Myocyte (in vitro differentiated cells): ENCODE data around the gene TRMT112. TPM values are rescaled to one million over a fixed set of nuclear protein-coding genes. Genes with fewer than 3 reads are reported as not detected.
"Not testable (repeated sequence)": the region's sequence is repeated elsewhere in the genome, so short reads cannot be mapped to it uniquely, and the experiment has no call there.

Source experiments
- DNase-seq: peaks from one replicate; pipeline ENCODE4 v3.0.0-alpha.2; 2012; ENCODE audit warnings: low read depth
- total RNA-seq: library from RNA; depleted of rRNA; stranded (reverse); fragments of >200 nt; gene quantifications from 2 replicates; pipeline ENCODE4 v1.2.3, GENCODE V29; 2014

TRMT112 gene
- total RNA-seq, 1 donor from 2014 or later: 231 TPM

DNA sequence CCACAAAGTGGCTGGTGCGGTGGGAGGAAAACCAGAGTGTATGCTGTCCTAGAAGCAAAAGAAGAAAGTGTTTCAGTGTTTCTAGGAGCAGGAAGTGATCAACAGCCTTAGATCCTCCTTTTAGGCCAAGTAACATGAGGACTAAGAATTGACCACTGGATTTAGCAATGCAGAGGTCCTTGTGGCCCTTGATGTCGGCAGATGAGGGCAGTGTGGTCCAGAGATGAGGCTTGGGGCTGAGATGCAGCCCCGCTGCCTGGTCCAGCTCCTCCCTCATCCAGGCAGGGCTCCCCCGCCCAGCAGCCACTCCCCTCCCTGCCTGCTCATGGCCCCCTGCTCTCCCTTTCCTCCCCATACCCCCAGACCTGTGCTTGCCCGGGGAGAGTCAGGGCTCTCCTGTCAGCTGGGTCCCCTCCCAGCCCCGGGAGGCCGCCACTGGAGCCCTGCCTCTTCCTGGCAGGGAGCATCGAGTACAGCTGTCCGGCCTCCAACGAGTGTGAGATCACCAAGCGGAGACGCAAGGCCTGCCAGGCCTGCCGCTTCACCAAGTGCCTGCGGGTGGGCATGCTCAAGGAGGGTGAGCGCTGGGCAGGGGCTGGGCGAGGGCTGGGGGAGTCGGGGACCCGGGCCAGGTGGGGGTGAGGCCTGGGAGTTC, 3.7 kb downstream of the TRMT112 start:
- DNase-seq: peak; percentile 77

DNA sequence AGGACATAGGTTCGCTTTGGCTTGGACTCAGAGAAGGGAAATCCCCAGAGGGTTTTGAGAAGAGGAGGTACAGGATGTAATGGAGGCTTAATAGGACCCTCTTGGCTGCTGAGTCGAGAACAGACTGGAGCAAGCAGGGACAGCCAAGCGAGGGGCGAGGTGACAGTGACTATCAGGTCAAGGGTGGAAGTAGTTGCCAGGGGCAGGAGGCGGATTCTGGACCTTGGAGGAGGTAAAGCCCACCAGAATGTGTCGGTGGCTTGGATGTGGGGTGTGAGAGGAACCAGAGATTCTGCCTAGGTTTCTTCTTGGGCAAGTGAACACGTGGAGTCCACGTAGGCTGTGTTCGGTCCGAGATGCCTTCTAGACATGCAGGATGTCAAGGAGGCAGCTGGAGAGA, 4.4 kb downstream of the TRMT112 start:
- no peak for DNase-seq

DNA sequence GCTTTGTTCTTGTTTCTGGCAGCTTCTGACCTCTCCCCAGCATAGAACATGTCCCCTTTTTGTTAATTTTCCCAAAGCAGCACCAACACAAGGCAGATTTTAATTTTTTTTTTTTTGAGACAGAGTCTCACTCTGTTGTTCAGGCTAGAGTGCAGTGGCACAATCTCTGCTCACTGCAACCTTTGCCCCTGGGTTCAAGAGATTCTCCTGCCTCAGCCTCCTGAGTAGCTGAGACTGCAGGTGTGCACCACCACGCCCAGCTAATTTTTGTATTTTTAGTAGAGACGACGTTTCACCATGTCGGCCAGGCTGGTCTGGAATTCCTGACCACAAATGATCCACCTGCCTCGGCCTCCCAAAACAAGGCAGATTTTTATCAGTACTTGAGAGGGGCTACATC, 9.6 kb downstream of the TRMT112 start:
- not testable (repeated sequence) for DNase-seq

DNA sequence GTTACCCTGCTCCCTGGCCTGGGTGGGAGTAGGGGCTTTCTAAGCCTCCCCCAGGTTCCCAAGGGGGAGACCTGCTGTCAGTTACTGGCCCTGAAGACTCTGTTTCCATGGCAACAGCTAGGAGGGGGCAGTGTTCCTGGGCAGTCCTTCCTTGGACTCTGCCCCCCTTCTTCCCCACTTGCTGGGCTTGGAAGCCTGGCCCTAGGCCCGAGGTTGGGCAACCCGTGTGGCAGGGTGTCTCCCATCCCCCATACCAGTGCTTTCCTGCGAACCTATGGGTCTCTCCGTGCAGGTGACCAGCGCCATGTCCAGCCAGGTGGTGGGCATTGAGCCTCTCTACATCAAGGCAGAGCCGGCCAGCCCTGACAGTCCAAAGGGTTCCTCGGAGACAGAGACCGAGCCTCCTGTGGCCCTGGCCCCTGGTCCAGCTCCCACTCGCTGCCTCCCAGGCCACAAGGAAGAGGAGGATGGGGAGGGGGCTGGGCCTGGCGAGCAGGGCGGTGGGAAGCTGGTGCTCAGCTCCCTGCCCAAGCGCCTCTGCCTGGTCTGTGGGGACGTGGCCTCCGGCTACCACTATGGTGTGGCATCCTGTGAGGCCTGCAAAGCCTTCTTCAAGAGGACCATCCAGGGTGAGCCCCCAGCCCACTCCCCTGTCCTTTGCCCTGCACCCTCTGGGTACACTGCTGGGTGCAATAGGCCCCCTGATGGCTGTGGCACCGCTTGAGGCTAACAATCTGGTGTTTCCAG, 10.3 kb downstream of the TRMT112 start:
- no peak for DNase-seq

DNA sequence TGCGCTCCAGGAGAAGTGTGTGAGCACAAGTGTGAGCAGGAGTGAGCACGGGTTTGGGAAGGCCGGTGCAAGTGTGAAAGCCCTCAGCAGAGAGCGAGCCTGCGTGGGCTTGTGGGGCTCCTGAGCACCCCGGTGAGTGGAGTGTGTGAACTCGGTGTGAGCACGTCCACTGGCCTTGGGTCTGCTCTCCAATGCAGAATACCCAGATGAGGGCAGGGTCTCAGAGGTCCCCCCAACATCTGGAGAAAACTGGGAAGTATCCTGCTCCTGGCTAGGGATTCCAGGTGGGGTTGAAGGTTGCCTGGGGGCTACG, 10.8 kb downstream of the TRMT112 start:
- no peak for DNase-seq

DNA sequence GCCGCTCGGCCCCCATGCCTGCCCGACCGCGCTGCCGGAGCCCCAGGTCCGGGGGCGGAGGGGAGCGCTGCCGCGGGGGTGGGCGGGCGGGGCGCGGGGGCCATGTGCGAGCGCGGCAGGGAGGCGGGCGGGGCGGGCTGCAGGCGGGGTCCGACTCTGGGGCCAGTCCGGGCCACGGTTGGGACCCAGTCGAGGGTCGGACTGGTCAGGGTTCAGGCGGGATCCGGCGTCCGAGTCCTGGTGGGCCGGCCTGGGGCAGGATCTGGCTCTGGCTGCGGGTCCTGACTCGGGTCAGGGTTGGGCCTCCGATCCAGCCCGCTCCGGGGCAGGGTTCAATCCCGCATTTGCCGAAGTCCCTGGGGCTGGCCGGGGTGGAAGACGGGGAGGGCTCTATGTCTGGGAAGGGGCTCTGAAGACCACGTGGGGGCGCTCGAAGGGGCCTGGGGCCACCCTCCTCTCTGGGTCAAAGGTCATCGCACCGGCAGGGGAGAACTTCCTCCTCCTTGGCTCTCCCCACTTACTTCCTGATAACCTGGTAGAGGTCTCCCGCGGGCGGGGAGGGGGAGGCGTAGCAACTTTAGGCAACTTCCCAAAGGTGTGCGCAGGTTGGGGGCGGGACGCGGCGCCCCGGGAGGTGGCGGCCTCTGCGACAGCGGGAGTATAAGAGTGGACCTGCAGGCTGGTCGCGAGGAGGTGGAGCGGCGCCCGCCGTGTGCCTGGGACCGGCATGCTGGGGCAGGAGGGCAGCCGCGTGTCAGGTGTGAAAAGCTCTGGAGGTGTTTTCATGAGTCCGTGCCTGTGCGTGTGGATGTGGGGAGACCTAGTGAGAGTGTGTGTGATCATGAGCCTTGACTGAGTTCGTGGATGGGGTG, 11.4 kb downstream of the TRMT112 start:
- peak; percentile 64 for DNase-seq

DNA sequence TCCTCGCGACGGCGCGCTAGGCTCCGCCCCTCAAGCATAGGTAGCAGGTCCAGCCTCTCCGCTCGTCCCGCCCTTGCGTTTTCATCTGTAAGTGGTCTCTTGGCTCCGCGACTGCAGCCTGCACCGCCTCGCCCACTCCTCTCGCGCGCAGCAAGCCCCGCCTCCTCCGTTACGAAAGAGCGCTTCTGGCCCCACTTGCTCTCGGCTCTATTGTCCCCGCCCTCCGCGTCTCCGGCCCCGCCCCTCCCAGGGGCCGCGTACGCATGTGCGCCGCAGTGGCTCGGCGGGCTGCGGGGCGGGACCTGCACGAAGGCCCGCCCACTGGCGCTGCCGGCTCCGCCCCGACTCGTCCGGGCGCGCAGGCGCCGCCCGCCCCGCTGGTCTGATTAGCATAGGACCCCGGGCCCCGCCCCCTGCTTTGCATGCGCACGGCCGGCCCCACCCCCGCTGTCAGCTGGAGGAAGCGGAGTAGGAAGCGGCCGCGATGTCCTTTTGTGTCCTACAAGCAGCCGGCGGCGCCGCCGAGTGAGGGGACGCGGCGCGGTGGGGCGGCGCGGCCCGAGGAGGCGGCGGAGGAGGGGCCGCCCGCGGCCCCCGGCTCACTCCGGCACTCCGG, 12.2 kb downstream of the TRMT112 start, which contains the start of gene ESRRA:
ESRRA (plus strand) TSS at position 450 of the 616 bp plus-strand sequence. CDS start 1,656 bp downstream, outside the sequence.
- peak; percentile 95 for DNase-seq

DNA sequence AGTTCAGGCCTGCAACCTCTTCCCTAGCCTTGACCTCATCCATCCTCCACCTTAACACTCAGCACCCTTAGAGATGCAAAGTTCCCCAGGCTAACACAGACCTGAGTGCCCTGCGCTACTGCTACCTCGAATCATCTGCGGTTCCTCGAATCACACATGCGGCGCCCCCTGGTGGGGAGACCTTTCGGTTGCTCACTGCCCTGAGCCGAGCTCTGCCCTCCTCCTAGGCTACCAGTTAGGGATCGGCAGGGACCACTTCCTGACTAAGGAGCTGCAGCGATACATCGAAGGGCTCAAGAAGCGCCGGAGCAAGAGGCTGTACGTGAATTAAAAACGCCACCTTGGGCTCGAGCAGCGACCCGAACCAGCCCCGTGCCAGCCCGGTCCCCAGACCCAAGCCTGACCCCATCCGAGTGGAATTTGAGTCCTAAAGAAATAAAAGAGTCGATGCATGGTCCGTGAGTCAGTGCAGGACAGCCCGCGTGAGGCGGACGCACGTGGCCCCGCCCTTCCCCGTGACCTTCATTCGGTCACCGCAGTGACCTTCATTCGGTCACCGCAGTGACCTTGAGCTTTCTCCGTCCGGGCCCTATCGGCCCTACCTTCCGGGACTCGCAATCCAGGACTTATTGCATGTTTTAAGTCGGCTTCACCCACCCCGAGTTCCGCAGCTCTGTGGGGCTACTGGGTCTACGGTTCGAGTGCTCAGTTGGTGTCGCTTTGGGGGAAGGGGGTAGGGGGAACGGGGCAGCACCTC, 12.9 kb downstream of the TRMT112 start:
- peak; percentile 91 for DNase-seq

DNA sequence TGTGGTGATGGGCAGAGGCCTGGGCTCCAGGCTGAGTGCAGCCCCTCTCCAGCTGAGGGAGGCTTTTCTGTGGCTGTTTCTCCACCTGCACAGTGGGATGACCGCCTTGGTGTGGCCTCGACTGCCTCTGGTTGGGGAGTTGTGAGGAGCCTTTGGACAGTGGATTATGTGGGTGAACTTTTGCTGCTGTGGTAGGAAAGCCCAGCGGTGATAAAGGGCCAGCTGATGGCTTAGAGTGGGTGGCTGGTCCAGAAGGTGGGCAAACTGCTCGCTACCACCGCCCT, 13.4 kb downstream of the TRMT112 start:
- no peak for DNase-seq

DNA sequence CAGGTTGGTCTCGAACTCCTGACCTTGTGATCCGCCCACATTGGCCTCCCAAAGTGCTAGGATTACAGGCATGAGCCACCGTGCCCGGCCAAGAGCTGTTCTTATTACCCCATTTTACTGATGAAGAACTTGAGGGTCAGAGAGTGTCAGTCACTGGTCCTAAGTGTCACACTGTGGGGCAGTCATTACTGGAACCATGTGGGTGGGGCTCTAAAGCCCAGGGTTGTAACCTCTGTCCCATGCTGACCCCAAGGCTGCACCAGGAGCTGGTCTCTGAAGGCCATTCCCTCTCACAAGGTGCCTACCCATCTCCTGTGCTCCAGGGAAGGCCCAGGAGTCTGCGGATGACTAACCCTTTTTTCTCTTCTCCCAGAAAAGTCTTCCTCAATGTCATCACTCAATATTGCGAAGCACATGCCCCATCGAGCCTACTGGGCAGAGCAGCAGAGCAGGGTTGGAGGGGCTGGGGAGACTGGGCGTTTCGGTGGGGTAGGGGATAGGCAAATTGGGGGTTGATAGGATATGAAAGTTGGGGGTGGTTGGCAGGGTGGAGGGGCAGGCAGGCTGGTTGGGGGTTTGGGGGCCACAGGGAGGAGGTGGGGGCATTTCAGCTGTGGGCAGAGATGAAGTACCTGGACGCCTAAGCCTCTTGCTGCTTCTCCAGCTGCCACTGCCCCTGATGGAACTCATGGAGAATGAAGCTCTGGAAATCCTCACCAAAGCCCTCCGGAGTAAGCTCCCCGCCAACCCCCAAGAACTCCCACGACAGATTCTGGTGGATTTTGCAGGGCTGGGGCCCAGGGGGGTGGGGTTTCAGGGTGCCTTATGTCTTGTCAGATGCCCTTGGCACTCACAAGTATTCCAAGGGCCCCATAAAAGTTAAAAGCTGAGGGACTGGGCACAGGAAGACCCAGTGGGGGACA, 14.0 kb downstream of the TRMT112 start:
- DNase-seq: no peak

DNA sequence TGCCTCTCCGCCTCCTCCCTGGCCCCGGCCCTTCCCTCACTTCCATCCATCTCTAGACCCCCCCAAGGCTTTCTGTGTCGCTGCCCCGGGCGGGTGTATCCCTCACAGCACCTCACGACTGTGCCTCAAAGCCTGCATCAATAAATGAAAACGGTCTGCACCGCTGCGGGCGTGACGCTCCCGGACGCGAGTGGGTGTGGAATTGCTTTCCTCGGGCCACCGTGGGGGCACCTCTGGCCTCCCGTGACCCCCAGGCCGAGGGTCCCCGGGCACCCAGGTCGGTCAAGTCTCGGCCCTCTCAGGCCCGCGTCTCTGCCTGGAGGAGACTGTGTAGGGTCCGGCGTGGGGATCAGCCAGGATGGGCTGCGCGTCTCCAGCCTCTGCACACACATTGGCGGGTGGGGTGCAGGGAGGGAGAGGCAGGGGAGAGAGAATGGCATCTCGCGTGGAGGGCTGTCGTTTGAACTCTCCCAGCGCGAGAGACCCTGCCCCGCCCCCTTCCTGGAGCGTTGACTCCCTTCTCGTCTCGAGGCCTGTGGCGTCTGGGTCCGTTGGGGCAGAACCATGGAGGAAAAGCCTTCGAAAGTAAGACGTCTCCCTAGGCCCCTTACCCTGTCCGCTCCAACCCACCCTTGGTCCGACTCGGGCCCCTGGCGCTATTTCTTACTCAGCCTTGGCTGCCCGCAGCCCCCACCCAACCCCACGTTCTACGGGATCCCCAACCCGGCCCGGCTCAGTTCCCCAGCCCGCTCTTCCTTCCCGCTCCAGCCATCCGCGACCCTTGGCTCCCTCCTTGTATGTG, 17.3 kb downstream of the TRMT112 start, which contains the start of gene CATSPERZ:
CATSPERZ (plus strand) TSS at position 512 of the 802 bp plus-strand sequence; CDS start at position 565, 53 bp downstream.
- no peak for DNase-seq

DNA sequence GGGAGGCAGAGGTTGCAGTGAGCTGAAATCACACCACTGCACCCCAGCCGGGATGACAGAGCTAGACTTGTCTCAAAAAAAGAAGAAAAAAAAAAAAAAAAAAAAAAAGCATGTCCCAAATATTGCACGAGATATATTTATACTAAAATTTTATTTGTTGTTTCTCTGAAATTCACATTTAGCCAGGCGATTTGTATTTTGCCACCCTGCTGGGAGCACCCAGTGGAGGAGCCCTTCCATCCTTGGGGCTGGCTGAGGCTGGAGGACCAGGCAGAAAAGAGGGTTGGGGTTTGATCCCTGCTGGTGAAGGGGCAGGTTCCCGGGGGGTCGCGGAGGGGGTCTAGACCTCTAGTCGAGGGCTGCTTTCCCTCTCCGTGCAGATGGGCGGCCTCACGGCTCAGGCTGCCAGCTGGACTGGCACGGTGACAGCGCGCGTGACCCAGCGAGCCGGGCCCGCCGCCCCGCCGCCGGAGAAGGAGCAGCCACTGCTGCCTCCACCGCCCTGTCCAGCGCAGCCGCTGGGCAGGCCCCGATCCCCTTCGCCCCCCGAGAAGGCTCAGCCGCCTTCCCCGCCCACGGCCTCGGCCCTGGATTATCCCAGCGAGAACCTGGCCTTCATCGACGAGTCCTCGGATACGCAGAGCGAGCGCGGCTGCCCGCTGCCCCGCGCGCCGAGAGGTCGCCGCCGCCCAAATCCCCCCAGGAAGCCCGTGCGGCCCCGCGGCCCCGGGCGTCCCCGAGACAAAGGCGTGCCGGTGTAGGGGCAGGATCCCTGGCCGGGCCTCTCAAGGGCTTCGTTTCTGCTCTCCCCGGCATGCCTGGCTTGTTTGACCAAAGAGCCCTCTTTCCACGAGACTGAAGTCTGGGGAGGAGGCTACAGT, 18.2 kb downstream of the TRMT112 start:
- peak; percentile 37 for DNase-seq

DNA sequence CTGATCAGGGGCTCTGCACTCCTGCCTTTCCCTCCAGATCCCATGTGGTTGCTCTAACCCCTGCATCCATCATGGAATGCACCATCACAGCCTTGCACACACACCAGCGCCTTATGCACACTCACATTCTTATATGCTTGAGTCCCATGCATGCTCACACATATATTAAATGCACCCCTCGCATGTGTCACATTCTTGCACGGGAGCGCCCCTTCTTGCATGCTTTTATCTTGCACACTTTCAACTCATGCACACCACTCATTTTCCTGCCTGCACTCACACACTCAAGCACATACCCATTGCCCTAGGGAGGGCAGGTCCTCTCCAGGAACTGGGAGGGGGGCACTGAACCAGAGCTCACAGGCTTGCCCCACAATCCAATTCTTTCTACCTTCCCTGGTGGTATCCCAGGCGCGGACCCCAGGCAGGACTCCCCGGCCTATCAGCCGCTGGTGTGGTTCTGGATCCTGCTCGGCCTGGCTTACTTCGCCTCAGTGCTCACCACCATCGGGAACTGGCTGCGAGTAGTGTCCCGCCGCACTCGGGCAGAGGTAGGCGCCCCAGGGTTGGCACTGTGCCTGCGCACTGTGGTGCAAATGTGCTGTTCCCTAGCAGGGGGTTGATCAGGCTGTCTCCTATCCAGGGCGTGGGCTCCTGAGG, 19.5 kb downstream of the TRMT112 start:
- DNase-seq: no peak

DNA sequence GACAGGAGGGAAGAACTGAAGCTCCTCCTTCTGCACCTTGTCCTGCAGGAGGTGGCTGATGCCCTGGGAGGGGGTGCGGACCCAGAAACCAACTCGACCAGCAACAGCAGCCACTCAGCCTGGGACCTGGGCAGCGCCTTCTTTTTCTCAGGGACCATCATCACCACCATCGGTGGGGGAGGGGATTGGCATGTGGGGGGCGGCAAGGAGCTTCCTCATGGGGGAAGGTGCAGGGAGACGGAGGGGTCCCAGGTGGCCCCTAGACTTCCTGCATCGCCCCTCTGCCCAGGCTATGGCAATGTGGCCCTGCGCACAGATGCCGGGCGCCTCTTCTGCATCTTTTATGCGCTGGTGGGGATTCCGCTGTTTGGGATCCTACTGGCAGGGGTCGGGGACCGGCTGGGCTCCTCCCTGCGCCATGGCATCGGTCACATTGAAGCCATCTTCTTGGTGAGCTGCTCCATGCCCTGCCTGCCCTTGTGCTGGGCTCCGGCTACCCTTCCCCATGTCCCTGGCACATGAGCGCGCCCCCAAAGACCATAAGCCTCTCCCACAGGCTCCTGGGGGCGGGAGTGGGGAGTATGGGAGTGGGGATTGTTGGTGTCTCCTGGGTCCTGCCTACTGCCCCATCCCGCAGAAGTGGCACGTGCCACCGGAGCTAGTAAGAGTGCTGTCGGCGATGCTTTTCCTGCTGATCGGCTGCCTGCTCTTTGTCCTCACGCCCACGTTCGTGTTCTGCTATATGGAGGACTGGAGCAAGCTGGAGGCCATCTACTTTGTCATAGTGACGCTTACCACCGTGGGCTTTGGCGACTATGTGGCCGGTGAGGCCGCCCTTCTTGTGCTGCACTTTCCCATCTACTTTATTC, 20.3 kb downstream of the TRMT112 start:
- no peak for DNase-seq

DNA sequence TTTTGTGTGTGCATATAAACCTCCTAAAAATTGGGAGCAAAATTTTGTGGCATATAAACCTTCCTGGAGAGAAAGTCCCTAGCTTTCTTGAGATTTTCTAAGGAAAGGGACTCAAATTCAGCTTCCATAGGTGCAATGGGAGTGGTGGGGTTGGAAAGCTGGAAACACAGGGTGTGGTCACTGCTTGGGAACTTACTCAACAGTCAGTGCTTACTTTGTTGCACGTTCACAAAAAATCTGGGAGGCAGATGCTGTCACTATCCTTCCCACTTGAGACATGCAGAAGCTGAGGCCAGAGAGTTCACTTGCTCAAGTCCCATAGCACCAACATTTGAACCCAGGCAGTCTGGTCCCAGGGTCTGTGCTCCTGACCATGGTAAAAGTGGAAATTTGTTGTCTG, 21.1 kb downstream of the TRMT112 start:
- no peak for DNase-seq

DNA sequence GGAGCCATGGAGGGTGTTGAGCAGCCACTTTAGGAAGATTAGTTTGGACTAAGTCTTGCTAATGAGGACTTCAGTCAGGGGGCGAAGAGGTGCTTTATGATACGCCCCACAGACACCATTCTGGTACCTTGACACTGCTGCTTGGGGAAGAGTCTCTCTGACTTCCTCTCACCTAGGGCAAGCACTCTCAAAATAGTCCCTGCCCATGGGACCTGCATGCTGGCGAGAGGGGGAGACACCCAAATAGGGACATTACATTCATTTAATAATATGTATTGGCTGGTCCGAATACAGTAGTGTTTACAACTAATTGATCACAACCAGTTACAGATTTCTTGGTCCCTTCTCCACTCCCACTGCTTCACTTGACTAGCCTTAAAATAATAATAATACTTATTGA, 21.6 kb downstream of the TRMT112 start:
- no peak for DNase-seq
